HepG2 (cell line): Measurements from ENCODE around the gene PIM1. TPM values are rescaled to one million over a fixed set of nuclear protein-coding genes. Genes with fewer than 3 reads are reported as not detected.

Experiments
- BORCS8-MEF2B ChIP-seq: sonication (generic); formaldehyde crosslinking; IDR thresholded peaks from 2 replicates; pipeline ENCODE4 v1.8.0; 2022; ENCODE audit warnings: mild to moderate bottlenecking, missing genetic modification reagents
- BRD4 ChIP-seq: sonication (generic); formaldehyde crosslinking; IDR thresholded peaks from 2 replicates; pipeline ENCODE4 v1.4.0; 2020; ENCODE audit warnings: missing genetic modification reagents
- KAT8 ChIP-seq: IDR thresholded peaks from 2 replicates; pipeline ENCODE4 v1.6.1; 2016; ENCODE audit warnings: missing genetic modification reagents, missing compliant biosample characterization
- NR2F1 ChIP-seq, 2 experiments: fragments of 450-650 bp in 1 of 2; formaldehyde crosslinking in 1 of 2; IDR thresholded peaks; 2 replicates each; pipeline versions ENCODE4 v1.5.0 to v1.6.1; 2016 to 2020; ENCODE audit warnings: mild to moderate bottlenecking in 1 of 2, missing compliant biosample characterization in 1 of 2, missing genetic modification reagents in 1 of 2, moderate library complexity in 1 of 2
- NR2F6 ChIP-seq, 2 experiments: IDR thresholded peaks; 2 replicates each; pipeline ENCODE4 v1.6.1; 2016; ENCODE audit warnings: antibody characterized with exemption in 1 of 2, mild to moderate bottlenecking in 1 of 2
- SALL1 ChIP-seq: sonication (generic); formaldehyde crosslinking; IDR thresholded peaks from 2 replicates; pipeline ENCODE4 v1.8.0; 2022; ENCODE audit warnings: mild to moderate bottlenecking, missing genetic modification reagents
- SATB2 ChIP-seq: sonication (generic); formaldehyde crosslinking; IDR thresholded peaks from 2 replicates; pipeline ENCODE4 v1.5.0; 2020; ENCODE audit warnings: missing genetic modification reagents
- TOPORS ChIP-seq: sonication (generic); formaldehyde crosslinking; IDR thresholded peaks from 2 replicates; pipeline ENCODE4 v1.8.0; 2023; ENCODE audit warnings: mild to moderate bottlenecking, missing genetic modification reagents
- ZFY ChIP-seq: sonication (generic); formaldehyde crosslinking; IDR thresholded peaks from 2 replicates; pipeline ENCODE4 v1.4.0; 2020; ENCODE audit warnings: missing genetic modification reagents
- ZNF354B ChIP-seq: sonication (generic); formaldehyde crosslinking; IDR thresholded peaks from 2 replicates; pipeline ENCODE4 v1.8.0; 2022; ENCODE audit warnings: mild to moderate bottlenecking, missing genetic modification reagents
- polyA plus RNA-seq, 8 experiments: library from polyadenylated mRNA; depleted of rRNA in 3 of 8; stranded (reverse) in 7 of 8; unstranded in 1 of 8; fragments of >200 nt; fragmentation: Illumina TruSeq in 4 of 8; extraction: Trizol in 4 of 8; gene quantifications; 2 replicates each; pipeline versions ENCODE4 v1.2.1 to v1.2.3, GENCODE V29; 2011 to 2016; ENCODE audit warnings: low read depth in 4 of 8, missing spikeins in 1 of 8, mixed read lengths in 1 of 8; ENCODE audit not compliant: insufficient read depth in 1 of 8
- total RNA-seq, 5 experiments: library from RNA; depleted of rRNA; stranded (reverse); fragments of >200 nt; fragmentation: Illumina TruSeq; extraction: Trizol; gene quantifications; 2 replicates each; pipeline ENCODE4 v1.2.3, GENCODE V29; 2016; ENCODE audit warnings: low read depth in 1 of 5
- TF ChIP-seq, protein P1 (sequence below): sonication (generic); formaldehyde crosslinking; IDR thresholded peaks from 2 replicates; pipeline ENCODE4 v1.9.0; 2021; ENCODE audit warnings: mild to moderate bottlenecking, missing genetic modification reagents
- TF ChIP-seq, protein P2 (sequence below): IDR thresholded peaks from 2 replicates; pipeline ENCODE4 v1.6.1; 2016; ENCODE audit warnings: low read depth, borderline replicate concordance
- TF ChIP-seq, protein P3 (sequence below): sonication (generic); formaldehyde crosslinking; IDR thresholded peaks from 2 replicates; pipeline ENCODE4 v1.4.0; 2020; ENCODE audit warnings: missing genetic modification reagents
- TF ChIP-seq, protein P4 (sequence below): sonication (generic); formaldehyde crosslinking; conservative IDR thresholded peaks from 2 replicates; pipeline ENCODE4 v1.4.0; 2020; ENCODE audit warnings: missing genetic modification reagents
- TF ChIP-seq, protein P5 (sequence below): sonication (generic); formaldehyde crosslinking; IDR thresholded peaks from 2 replicates; pipeline ENCODE4 v1.8.1; 2023; ENCODE audit warnings: mild to moderate bottlenecking, missing genetic modification reagents, borderline replicate concordance

PIM1 gene
- total and polyA plus RNA-seq, 2 of the 13 experiments (the other 11 are each of a cell fraction or from before 2014, with no cell fraction given) = 29.4 to 117 TPM

DNA sequence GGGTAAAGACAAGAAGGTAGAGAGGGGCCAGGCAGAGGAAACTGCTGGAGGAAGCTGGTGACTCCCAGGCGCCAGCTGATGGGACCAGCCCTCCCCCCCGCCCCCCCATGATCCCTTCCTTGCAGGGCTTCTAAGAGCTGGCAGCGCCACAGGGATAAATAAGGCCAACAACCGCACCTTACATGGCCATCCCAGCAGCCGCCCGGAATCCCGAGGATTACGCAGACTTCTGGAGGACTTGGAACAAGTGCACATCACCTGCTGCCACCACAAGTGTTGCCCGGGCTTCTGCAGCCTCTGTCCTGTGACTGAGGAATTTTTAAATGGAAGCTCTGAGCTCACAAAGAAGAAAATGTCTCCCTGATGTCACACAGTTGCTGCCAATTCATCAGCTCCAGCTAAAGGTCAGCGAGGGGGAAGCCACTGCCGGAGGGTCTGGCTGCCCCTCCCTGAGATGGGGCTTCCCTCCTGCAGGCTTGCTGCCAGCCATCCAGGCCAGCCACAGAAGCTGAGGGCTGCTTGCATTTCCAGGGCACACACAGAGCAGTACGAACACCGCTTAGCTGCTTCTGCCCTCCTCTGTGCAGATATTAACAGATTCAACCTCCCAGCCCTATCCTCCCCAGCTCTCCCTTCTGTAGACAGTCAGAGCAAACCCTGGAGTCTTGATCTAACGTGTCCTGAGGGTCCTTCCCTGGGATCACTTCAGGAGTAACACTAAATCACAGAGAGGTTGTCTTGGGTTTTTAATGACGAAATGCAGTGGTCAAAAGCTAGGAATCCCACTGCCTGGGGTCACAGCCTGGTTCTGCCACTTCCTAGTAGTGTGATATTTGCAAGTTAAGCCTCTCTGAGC is 38.6 kb upstream of the PIM1 start (continued):
- TF ChIP-seq, protein P1, sequence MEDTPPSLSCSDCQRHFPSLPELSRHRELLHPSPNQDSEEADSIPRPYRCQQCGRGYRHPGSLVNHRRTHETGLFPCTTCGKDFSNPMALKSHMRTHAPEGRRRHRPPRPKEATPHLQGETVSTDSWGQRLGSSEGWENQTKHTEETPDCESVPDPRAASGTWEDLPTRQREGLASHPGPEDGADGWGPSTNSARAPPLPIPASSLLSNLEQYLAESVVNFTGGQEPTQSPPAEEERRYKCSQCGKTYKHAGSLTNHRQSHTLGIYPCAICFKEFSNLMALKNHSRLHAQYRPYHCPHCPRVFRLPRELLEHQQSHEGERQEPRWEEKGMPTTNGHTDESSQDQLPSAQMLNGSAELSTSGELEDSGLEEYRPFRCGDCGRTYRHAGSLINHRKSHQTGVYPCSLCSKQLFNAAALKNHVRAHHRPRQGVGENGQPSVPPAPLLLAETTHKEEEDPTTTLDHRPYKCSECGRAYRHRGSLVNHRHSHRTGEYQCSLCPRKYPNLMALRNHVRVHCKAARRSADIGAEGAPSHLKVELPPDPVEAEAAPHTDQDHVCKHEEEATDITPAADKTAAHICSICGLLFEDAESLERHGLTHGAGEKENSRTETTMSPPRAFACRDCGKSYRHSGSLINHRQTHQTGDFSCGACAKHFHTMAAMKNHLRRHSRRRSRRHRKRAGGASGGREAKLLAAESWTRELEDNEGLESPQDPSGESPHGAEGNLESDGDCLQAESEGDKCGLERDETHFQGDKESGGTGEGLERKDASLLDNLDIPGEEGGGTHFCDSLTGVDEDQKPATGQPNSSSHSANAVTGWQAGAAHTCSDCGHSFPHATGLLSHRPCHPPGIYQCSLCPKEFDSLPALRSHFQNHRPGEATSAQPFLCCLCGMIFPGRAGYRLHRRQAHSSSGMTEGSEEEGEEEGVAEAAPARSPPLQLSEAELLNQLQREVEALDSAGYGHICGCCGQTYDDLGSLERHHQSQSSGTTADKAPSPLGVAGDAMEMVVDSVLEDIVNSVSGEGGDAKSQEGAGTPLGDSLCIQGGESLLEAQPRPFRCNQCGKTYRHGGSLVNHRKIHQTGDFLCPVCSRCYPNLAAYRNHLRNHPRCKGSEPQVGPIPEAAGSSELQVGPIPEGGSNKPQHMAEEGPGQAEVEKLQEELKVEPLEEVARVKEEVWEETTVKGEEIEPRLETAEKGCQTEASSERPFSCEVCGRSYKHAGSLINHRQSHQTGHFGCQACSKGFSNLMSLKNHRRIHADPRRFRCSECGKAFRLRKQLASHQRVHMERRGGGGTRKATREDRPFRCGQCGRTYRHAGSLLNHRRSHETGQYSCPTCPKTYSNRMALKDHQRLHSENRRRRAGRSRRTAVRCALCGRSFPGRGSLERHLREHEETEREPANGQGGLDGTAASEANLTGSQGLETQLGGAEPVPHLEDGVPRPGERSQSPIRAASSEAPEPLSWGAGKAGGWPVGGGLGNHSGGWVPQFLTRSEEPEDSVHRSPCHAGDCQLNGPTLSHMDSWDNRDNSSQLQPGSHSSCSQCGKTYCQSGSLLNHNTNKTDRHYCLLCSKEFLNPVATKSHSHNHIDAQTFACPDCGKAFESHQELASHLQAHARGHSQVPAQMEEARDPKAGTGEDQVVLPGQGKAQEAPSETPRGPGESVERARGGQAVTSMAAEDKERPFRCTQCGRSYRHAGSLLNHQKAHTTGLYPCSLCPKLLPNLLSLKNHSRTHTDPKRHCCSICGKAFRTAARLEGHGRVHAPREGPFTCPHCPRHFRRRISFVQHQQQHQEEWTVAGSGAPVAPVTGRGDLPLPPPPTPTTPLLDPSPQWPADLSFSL = peak; percentile 11; the same call in 1 of the 2 replicates
- TF ChIP-seq TOPORS (CRISPR knock-in tag) (0 out of 2 replicates have a peak, but pooled peaks have one; percentile 47), NR2F1 (CRISPR knock-in tag; IDR thresholded peaks at IDR 0.05) (no peak), ZNF354B (CRISPR knock-in tag) (peak; percentile 96), KAT8 (CRISPR knock-in tag) (peak; percentile 50; the same call in 1 of the 2 replicates), ZFY (CRISPR knock-in tag) (peak; percentile 24; the same call in 1 of the 2 replicates), BRD4 (peak; percentile 13), SALL1 (peak; percentile 33; the same call in 1 of the 2 replicates), BORCS8-MEF2B (CRISPR knock-in tag) (peak; percentile 71; the same call in 1 of the 2 replicates), NR2F6 (IDR thresholded peaks at IDR 0.05) (no peak), NR2F6 (CRISPR knock-in tag; IDR thresholded peaks at IDR 0.05) (peak; percentile 5; the same call in 1 of the 2 replicates), SATB2 (CRISPR knock-in tag) (0 out of 2 replicates have a peak, but pooled peaks have one; percentile 63)
- TF ChIP-seq, protein P2, sequence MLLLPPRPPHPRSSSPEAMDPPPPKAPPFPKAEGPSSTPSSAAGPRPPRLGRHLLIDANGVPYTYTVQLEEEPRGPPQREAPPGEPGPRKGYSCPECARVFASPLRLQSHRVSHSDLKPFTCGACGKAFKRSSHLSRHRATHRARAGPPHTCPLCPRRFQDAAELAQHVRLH (CRISPR knock-in tag) = peak; percentile 35; the same call in 1 of the 2 replicates
- TF ChIP-seq, protein P3, sequence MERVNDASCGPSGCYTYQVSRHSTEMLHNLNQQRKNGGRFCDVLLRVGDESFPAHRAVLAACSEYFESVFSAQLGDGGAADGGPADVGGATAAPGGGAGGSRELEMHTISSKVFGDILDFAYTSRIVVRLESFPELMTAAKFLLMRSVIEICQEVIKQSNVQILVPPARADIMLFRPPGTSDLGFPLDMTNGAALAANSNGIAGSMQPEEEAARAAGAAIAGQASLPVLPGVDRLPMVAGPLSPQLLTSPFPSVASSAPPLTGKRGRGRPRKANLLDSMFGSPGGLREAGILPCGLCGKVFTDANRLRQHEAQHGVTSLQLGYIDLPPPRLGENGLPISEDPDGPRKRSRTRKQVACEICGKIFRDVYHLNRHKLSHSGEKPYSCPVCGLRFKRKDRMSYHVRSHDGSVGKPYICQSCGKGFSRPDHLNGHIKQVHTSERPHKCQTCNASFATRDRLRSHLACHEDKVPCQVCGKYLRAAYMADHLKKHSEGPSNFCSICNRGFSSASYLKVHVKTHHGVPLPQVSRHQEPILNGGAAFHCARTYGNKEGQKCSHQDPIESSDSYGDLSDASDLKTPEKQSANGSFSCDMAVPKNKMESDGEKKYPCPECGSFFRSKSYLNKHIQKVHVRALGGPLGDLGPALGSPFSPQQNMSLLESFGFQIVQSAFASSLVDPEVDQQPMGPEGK = peak; percentile 54
- TF ChIP-seq, protein P4, sequence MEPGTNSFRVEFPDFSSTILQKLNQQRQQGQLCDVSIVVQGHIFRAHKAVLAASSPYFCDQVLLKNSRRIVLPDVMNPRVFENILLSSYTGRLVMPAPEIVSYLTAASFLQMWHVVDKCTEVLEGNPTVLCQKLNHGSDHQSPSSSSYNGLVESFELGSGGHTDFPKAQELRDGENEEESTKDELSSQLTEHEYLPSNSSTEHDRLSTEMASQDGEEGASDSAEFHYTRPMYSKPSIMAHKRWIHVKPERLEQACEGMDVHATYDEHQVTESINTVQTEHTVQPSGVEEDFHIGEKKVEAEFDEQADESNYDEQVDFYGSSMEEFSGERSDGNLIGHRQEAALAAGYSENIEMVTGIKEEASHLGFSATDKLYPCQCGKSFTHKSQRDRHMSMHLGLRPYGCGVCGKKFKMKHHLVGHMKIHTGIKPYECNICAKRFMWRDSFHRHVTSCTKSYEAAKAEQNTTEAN (CRISPR knock-in tag) = peak; percentile 0; the same call in 1 of the 2 replicates
- TF ChIP-seq, protein P5, sequence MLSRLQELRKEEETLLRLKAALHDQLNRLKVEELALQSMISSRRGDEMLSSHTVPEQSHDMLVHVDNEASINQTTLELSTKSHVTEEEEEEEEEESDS (CRISPR knock-in tag) = 0 out of 2 replicates have a peak, but pooled peaks have one; percentile 26
